HepG2 (cell line): ENCODE measurements around the gene NECTIN2. TPM values are rescaled to one million over a fixed set of nuclear protein-coding genes. Genes with fewer than 3 reads are reported as not detected.

Experiments used
- BCL6 ChIP-seq: IDR thresholded peaks from 2 replicates; pipeline ENCODE4 v1.6.1; 2016; ENCODE audit warnings: missing genetic modification reagents, missing compliant biosample characterization
- DRAP1 ChIP-seq: IDR thresholded peaks from 2 replicates; pipeline ENCODE4 v1.6.1; 2016; ENCODE audit warnings: missing genetic modification reagents, missing compliant biosample characterization
- HMG20B ChIP-seq: conservative IDR thresholded peaks from 2 replicates; pipeline ENCODE4 v1.6.1; 2016; ENCODE audit warnings: missing genetic modification reagents, missing compliant biosample characterization
- IKZF1 ChIP-seq: fragments of 450-650 bp; IDR thresholded peaks from 2 replicates; pipeline ENCODE4 v1.7.1; 2016
- IKZF4 ChIP-seq: sonication (generic); formaldehyde crosslinking; IDR thresholded peaks from 2 replicates; pipeline ENCODE4 v1.5.1; 2020; ENCODE audit warnings: borderline replicate concordance, mild to moderate bottlenecking, low read depth, missing genetic modification reagents; ENCODE audit errors: not compliant biosample characterization
- NRL ChIP-seq: sonication (generic); formaldehyde crosslinking; IDR thresholded peaks from 2 replicates; pipeline ENCODE4 v1.5.0; 2020; ENCODE audit warnings: missing genetic modification reagents, mild to moderate bottlenecking, moderate library complexity, borderline replicate concordance
- STAT5B ChIP-seq: sonication (generic); formaldehyde crosslinking; IDR thresholded peaks from 2 replicates; pipeline ENCODE4 v1.4.0; 2020; ENCODE audit warnings: missing genetic modification reagents
- TIGD3 ChIP-seq: sonication (generic); formaldehyde crosslinking; IDR thresholded peaks from 2 replicates; pipeline ENCODE4 v1.5.1; 2020; ENCODE audit warnings: mild to moderate bottlenecking, missing genetic modification reagents, borderline replicate concordance
- ZNF20 ChIP-seq: sonication (generic); formaldehyde crosslinking; IDR thresholded peaks from 2 replicates; pipeline ENCODE4 v1.4.0; 2020; ENCODE audit warnings: mild to moderate bottlenecking, moderate library complexity, missing genetic modification reagents
- ZUFSP ChIP-seq: sonication (generic); formaldehyde crosslinking; IDR thresholded peaks from 2 replicates; pipeline ENCODE4 v1.9.0; 2021; ENCODE audit warnings: missing genetic modification reagents, mild to moderate bottlenecking, borderline replicate concordance
- polyA plus RNA-seq, 8 experiments: library from polyadenylated mRNA; depleted of rRNA in 3 of 8; stranded (reverse) in 7 of 8; unstranded in 1 of 8; fragments of >200 nt; fragmentation: Illumina TruSeq in 4 of 8; extraction: Trizol in 4 of 8; gene quantifications; 2 replicates each; pipeline versions ENCODE4 v1.2.1 to v1.2.3, GENCODE V29; 2011 to 2016; ENCODE audit warnings: low read depth in 4 of 8, missing spikeins in 1 of 8, mixed read lengths in 1 of 8; ENCODE audit not compliant: insufficient read depth in 1 of 8
- total RNA-seq, 5 experiments: library from RNA; depleted of rRNA; stranded (reverse); fragments of >200 nt; fragmentation: Illumina TruSeq; extraction: Trizol; gene quantifications; 2 replicates each; pipeline ENCODE4 v1.2.3, GENCODE V29; 2016; ENCODE audit warnings: low read depth in 1 of 5
- TF ChIP-seq, protein P1 (sequence below): sonication (generic); formaldehyde crosslinking; IDR thresholded peaks from 2 replicates; pipeline ENCODE4 v1.4.0; 2020; ENCODE audit warnings: missing genetic modification reagents
- TF ChIP-seq, protein P2 (sequence below): sonication (generic); formaldehyde crosslinking; IDR thresholded peaks from 2 replicates; pipeline ENCODE4 v1.8.0; 2022; ENCODE audit warnings: mild to moderate bottlenecking, missing genetic modification reagents, moderate library complexity
- TF ChIP-seq, protein P3 (sequence below): sonication (generic); formaldehyde crosslinking; IDR thresholded peaks from 2 replicates; pipeline ENCODE4 v1.9.0; 2022; ENCODE audit warnings: missing genetic modification reagents, mild to moderate bottlenecking, borderline replicate concordance
- TF ChIP-seq, protein P4 (sequence below): IDR thresholded peaks from 2 replicates; pipeline ENCODE4 v1.6.1; 2016; ENCODE audit warnings: missing biosample characterization, missing genetic modification reagents, low read depth

Gene NECTIN2
- total and polyA plus RNA-seq, 2 of the 13 experiments (the other 11 are each of a cell fraction or from before 2014, with no cell fraction given): 75.4 to 114 TPM

- TF ChIP-seq TIGD3 (CRISPR knock-in tag): 0 out of 2 replicates have a peak, but pooled peaks have one; percentile 32
- TF ChIP-seq NRL (CRISPR knock-in tag): peak; percentile 46; the same call in 1 of the 2 replicates
- TF ChIP-seq, protein P1, sequence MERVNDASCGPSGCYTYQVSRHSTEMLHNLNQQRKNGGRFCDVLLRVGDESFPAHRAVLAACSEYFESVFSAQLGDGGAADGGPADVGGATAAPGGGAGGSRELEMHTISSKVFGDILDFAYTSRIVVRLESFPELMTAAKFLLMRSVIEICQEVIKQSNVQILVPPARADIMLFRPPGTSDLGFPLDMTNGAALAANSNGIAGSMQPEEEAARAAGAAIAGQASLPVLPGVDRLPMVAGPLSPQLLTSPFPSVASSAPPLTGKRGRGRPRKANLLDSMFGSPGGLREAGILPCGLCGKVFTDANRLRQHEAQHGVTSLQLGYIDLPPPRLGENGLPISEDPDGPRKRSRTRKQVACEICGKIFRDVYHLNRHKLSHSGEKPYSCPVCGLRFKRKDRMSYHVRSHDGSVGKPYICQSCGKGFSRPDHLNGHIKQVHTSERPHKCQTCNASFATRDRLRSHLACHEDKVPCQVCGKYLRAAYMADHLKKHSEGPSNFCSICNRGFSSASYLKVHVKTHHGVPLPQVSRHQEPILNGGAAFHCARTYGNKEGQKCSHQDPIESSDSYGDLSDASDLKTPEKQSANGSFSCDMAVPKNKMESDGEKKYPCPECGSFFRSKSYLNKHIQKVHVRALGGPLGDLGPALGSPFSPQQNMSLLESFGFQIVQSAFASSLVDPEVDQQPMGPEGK (CRISPR knock-in tag): peak; percentile 99
- TF ChIP-seq DRAP1: peak; percentile 77
- peak; percentile 87 for TF ChIP-seq HMG20B (CRISPR knock-in tag)
- no peak for TF ChIP-seq STAT5B (CRISPR knock-in tag)
- TF ChIP-seq, protein P2, sequence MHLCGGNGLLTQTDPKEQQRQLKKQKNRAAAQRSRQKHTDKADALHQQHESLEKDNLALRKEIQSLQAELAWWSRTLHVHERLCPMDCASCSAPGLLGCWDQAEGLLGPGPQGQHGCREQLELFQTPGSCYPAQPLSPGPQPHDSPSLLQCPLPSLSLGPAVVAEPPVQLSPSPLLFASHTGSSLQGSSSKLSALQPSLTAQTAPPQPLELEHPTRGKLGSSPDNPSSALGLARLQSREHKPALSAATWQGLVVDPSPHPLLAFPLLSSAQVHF (CRISPR knock-in tag): no peak; the same call in 1 of the 2 replicates
- TF ChIP-seq ZNF20 (CRISPR knock-in tag): no peak
- TF ChIP-seq IKZF1: no peak
- TF ChIP-seq, protein P3, sequence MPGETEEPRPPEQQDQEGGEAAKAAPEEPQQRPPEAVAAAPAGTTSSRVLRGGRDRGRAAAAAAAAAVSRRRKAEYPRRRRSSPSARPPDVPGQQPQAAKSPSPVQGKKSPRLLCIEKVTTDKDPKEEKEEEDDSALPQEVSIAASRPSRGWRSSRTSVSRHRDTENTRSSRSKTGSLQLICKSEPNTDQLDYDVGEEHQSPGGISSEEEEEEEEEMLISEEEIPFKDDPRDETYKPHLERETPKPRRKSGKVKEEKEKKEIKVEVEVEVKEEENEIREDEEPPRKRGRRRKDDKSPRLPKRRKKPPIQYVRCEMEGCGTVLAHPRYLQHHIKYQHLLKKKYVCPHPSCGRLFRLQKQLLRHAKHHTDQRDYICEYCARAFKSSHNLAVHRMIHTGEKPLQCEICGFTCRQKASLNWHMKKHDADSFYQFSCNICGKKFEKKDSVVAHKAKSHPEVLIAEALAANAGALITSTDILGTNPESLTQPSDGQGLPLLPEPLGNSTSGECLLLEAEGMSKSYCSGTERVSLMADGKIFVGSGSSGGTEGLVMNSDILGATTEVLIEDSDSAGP: peak; percentile 84
- peak; percentile 96 for TF ChIP-seq BCL6 (CRISPR knock-in tag)
- TF ChIP-seq, protein P4, sequence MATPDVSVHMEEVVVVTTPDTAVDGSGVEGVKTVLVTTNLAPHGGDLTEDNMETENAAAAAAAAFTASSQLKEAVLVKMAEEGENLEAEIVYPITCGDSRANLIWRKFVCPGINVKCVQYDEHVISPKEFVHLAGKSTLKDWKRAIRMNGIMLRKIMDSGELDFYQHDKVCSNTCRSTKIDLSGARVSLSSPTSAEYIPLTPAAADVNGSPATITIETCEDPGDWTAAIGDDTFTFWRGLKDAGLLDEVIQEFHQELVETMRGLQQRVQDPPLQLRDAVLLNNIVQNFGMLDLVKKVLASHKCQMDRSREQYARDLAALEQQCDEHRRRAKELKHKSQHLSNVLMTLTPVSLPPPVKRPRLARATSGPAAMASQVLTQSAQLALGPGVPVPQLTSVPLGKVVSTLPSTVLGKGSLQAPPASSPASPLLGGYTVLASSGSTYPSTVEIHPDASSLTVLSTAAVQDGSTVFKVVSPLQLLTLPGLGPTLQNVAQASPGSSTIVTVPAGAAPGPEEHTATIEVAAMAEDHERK (CRISPR knock-in tag): no peak
- no peak for TF ChIP-seq ZUFSP (CRISPR knock-in tag)
- no peak for TF ChIP-seq IKZF4 (CRISPR knock-in tag)
Observed at GRCh38 chr19:44924243-44924725, 78.2 kb downstream of the NECTIN2 start (continued).
